HepG2 (cell line): ENCODE data around the gene CACNA1H.

Experiments used
- CAMTA2 ChIP-seq: sonication (generic); formaldehyde crosslinking; IDR thresholded peaks from 2 replicates; pipeline ENCODE4 v1.4.0; 2020; ENCODE audit warnings: mild to moderate bottlenecking, missing genetic modification reagents, borderline replicate concordance
- CHCHD3 ChIP-seq: sonication (generic); formaldehyde crosslinking; IDR thresholded peaks from 2 replicates; pipeline ENCODE4 v1.8.0; 2022; ENCODE audit warnings: mild to moderate bottlenecking, missing genetic modification reagents, moderate library complexity
- CTCF ChIP-seq: sonication (generic); formaldehyde crosslinking; IDR thresholded peaks from 2 replicates; pipeline ENCODE4 v1.5.0; 2020; ENCODE audit warnings: mild to moderate bottlenecking, missing genetic modification reagents, moderate library complexity
- ELF3 ChIP-seq: IDR thresholded peaks from 2 replicates; pipeline ENCODE4 v1.6.1; 2016; ENCODE audit warnings: missing genetic modification reagents, missing compliant biosample characterization
- HOXA5 ChIP-seq: sonication (generic); formaldehyde crosslinking; IDR thresholded peaks from 2 replicates; pipeline ENCODE4 v1.4.0; 2020; ENCODE audit warnings: missing genetic modification reagents
- KDM5A ChIP-seq: fragments of 200-600 bp; sonication (generic); IDR thresholded peaks from 2 replicates; pipeline ENCODE4 v1.7.0; 2018; ENCODE audit warnings: antibody characterized with exemption, mild to moderate bottlenecking, low read length, borderline replicate concordance
- NAIF1 ChIP-seq: sonication (generic); formaldehyde crosslinking; IDR thresholded peaks from 2 replicates; pipeline ENCODE4 v1.5.0; 2020; ENCODE audit warnings: mild to moderate bottlenecking, missing genetic modification reagents, borderline replicate concordance
- NCOA1 ChIP-seq: sonication (generic); formaldehyde crosslinking; IDR thresholded peaks from 2 replicates; pipeline ENCODE4 v1.9.0; 2021; ENCODE audit warnings: missing genetic modification reagents
- NFE2L1 ChIP-seq: sonication (generic); formaldehyde crosslinking; IDR thresholded peaks from 2 replicates; pipeline ENCODE4 v1.4.0; 2020; ENCODE audit warnings: missing genetic modification reagents, mild to moderate bottlenecking, borderline replicate concordance
- SMAD1 ChIP-seq: sonication (generic); formaldehyde crosslinking; IDR thresholded peaks from 2 replicates; pipeline ENCODE4 v1.4.0; 2020; ENCODE audit warnings: missing genetic modification reagents, low read depth, mild to moderate bottlenecking, borderline replicate concordance
- TAF1 ChIP-seq: sonication (generic); formaldehyde crosslinking; IDR thresholded peaks from 2 replicates; pipeline ENCODE4 v1.4.0; 2020; ENCODE audit warnings: missing genetic modification reagents
- USF2 ChIP-seq, 2 experiments: sonication (generic) in 1 of 2; formaldehyde crosslinking in 1 of 2; IDR thresholded peaks; 2 replicates each; pipeline versions ENCODE4 v1.5.1 to v1.6.1; 2011 to 2020; ENCODE audit warnings: borderline replicate concordance in 1 of 2, low read depth in 1 of 2, low read length in 1 of 2, mild to moderate bottlenecking in 1 of 2, missing genetic modification reagents in 1 of 2, moderate library complexity in 1 of 2
- ZNF276 ChIP-seq: sonication (generic); formaldehyde crosslinking; IDR thresholded peaks from 2 replicates; pipeline ENCODE4 v1.4.0; 2020; ENCODE audit warnings: mild to moderate bottlenecking, low read depth, missing genetic modification reagents

- TF ChIP-seq CHCHD3 (CRISPR knock-in tag) (no peak), CTCF (no peak), NCOA1 (CRISPR knock-in tag) (no peak), TAF1 (no peak), NAIF1 (CRISPR knock-in tag) (no peak), NFE2L1 (CRISPR knock-in tag) (no peak), ELF3 (CRISPR knock-in tag) (no peak), HOXA5 (CRISPR knock-in tag) (no peak), ZNF276 (no peak), CAMTA2 (CRISPR knock-in tag) (no peak), SMAD1 (CRISPR knock-in tag) (no peak), USF2 (IDR thresholded peaks at IDR 0.05; ENCODE audit: low read depth, low read length) (no peak), USF2 (CRISPR knock-in tag; IDR thresholded peaks at IDR 0.05; ENCODE audit: borderline replicate concordance) (no peak), KDM5A (no peak)
Observed at GRCh38 chr16:1217526-1217925, 64.6 kb downstream of the CACNA1H start.
